ENCODE results near the gene CDT1.

DNA sequence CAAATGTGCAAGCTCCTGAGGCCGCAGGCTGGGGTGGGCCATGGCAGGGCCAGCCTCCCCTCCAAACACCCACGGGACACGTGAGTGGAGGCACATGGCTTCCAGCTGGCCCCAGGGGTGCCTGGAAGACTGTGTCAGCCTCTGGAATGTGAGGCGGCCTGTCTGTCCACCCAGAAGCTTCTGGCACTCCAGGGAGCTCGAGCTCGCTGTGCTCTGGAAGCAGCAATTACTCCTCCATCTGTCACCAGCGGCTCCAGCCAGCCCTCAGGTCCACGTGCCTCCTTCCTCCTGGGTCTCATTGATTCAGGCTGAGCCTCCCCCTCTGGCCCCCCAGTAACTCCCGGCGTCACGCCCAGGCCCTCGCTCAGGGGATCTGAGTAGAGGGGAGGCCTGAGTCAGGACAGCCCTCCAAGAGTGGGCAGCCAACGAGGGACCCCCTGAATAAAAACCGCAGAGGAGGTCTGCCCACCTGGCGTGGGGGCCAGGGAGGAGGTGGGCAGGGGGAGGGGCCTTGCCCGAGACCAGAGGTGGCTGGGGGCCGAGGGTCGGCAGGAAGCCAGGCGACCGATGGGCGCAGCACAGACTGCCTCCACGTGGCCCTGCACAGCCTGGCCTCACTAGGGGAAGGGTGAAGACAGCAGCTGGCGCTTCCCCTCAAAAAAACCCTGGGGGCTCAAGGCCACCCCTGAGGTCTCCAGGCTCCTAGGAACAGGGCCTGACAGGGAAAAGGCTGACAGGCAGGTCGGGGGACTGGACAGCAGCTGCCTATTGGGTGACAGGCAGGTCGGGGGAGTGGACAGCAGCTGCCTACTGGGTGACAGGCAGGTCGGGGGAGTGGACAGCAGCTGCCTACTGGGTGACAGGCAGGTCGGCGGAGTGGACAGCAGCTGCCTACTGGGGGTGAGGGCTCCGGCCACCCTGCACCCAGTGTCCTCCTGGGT lies 30.4 kb upstream of the CDT1 start:
- TF ChIP-seq, protein P1, sequence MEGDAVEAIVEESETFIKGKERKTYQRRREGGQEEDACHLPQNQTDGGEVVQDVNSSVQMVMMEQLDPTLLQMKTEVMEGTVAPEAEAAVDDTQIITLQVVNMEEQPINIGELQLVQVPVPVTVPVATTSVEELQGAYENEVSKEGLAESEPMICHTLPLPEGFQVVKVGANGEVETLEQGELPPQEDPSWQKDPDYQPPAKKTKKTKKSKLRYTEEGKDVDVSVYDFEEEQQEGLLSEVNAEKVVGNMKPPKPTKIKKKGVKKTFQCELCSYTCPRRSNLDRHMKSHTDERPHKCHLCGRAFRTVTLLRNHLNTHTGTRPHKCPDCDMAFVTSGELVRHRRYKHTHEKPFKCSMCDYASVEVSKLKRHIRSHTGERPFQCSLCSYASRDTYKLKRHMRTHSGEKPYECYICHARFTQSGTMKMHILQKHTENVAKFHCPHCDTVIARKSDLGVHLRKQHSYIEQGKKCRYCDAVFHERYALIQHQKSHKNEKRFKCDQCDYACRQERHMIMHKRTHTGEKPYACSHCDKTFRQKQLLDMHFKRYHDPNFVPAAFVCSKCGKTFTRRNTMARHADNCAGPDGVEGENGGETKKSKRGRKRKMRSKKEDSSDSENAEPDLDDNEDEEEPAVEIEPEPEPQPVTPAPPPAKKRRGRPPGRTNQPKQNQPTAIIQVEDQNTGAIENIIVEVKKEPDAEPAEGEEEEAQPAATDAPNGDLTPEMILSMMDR (IDR thresholded peaks at IDR 0.05; ENCODE audit: low read depth, low read length) = no peak
- TF ChIP-seq POLR2A (IDR thresholded peaks at IDR 0.05; ENCODE audit: extremely low read depth, insufficient read length) (no peak), MYC (IDR thresholded peaks at IDR 0.05; ENCODE audit: low read depth, low read length) (no peak)
- TF ChIP-seq, protein P2, sequence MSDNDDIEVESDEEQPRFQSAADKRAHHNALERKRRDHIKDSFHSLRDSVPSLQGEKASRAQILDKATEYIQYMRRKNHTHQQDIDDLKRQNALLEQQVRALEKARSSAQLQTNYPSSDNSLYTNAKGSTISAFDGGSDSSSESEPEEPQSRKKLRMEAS (IDR thresholded peaks at IDR 0.05; ENCODE audit: low read depth, low read length) = no peak
